GM10266 (cell line): ENCODE data around the gene SPIN1.
"Not testable (repeated sequence)": the region's sequence is repeated elsewhere in the genome, so short reads cannot be mapped to it uniquely, and the experiment has no call there.

Experiments
- DNase-seq: peaks from one replicate; pipeline ENCODE4 v3.0.0; 2012; ENCODE audit errors: extremely low spot score
- CTCF ChIP-seq: IDR thresholded peaks from 2 replicates; pipeline ENCODE4 v1.5.1; 2012; ENCODE audit warnings: mild to moderate bottlenecking, low read depth; ENCODE audit not compliant: control insufficient read depth, insufficient read depth; ENCODE audit errors: missing control alignments

The SPIN1 gene

GRCh38 chr9:88378317-88378716 is 9.9 kb upstream of the SPIN1 start:
- no peak for DNase-seq
- no peak for TF ChIP-seq CTCF

DNA sequence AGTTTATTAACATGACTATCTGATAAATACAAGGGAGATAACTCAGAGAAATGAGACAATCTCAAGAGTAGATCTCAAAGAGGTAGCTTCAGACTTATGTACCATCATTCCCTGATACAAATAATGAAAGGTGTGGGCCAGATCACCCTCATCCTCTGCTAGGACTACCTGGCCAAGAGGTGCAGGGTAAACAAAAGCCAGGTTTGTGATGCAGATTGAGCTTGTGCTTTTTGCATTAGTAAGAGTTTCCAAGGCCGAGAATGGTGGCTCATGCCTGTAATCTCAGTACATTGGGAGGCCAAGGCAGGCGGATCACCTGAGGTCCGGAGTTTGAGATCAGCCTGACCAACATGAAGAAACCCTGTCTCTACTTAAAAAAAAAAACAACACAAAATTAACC is 8.9 kb upstream of the SPIN1 start:
- DNase-seq = no peak
- TF ChIP-seq CTCF = no peak

GRCh38 chr9:88380118-88380517 is 8.1 kb upstream of the SPIN1 start:
- no peak for DNase-seq
- TF ChIP-seq CTCF = no peak

DNA sequence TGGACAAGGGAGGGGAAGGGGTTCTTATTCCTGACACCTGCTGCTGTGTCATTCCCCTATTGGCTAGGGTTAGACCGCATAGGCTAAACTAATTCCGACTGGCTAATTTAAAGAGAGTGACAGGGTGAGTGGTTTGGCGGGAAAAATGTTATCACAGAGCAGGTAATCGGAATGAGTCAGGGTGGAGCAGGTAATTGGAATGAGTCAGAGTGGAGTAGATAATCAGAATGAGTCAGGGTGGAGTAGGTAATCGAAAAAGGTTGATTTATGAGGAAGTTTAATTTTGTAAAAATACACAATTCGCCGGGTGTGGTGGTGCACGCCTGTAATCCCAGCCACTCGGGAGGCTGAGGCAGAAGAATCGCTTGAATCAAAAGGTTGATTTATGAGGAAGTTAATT is 6.9 kb upstream of the SPIN1 start:
- not testable (repeated sequence) for DNase-seq

DNA sequence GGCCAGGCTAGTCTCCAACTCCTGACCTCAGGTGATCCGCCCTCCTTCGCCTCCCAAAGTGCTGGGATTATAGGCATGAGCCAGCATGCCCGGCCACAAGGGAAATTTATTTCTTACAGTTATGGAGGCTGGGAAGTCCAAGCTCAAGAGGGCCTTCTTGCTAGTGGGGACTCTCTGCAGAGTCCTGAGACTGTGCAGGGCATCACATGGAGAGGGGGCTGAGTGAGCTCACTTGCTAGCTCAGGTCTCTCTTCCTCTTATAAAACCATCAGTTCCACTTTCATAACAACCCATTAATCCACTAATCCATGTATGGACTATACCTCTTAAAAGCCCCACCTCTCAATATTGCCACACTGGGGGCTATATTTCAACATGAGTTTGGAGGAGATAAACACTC is 5.1 kb upstream of the SPIN1 start:
- DNase-seq = no peak
- no peak for TF ChIP-seq CTCF

GRCh38 chr9:88386137-88386536 is 2.1 kb upstream of the SPIN1 start:
- DNase-seq = not testable (repeated sequence)

GRCh38 chr9:88387036-88387551 is 1.1 kb upstream of the SPIN1 start:
- DNase-seq = no peak
- no peak for TF ChIP-seq CTCF

GRCh38 chr9:88387552-88388202 is 567 bp upstream of the SPIN1 start:
- no peak for TF ChIP-seq CTCF
- no peak for DNase-seq
